HCT116 (cell line): ENCODE data around the gene SOX6. TPM values are rescaled to one million over a fixed set of nuclear protein-coding genes. Genes with fewer than 3 reads are reported as not detected.

Source experiments
- ATAC-seq: fragments of 200-7000 bp; cut with Tn5 transposase; 2 replicates; pipeline ENCODE4 v1.9.1; 2020; ENCODE audit warnings: mild to moderate bottlenecking, moderate library complexity
- BruUV-seq: library from RNA; stranded (reverse); fragments of 400-500 nt; replicated peaks from 2 replicates; lab custom pipeline; 2021; lab: Mats Ljungman, UMichigan
- CTCF ChIA-PET: fragments of 300-600 bp; sonication (Branson Sonifier 250); formaldehyde crosslinking; loops from one replicate; lab custom pipeline; 2021; ENCODE audit warnings: antibody characterized with exemption; lab: Charles Lee
- POLR2A ChIA-PET: fragments of 300-600, 350-600 bp; sonication (Branson Sonifier 250); formaldehyde crosslinking; loops from one replicate; lab custom pipeline; 2021; ENCODE audit warnings: antibody characterized with exemption; lab: Charles Lee
- RAD21 ChIA-PET, 2 experiments: fragments of 300-600 bp; sonication (Branson Sonifier 250); formaldehyde crosslinking; loops; one replicate each; lab custom pipeline; 2023; ENCODE audit warnings: low total read pairs in 2 of 2; ENCODE audit not compliant: uncharacterized antibody in 2 of 2, unreplicated experiment in 2 of 2, low non-redundant PET in 1 of 2; lab: Charles Lee
- DNase-seq: peaks from one replicate; pipeline ENCODE4 v3.0.0-alpha.2; 2010; ENCODE audit warnings: low read depth, low spot score
- H2AFZ ChIP-seq: fragments of 200-600 bp; shearing (Covaris generic), sonication (generic); 2 replicates; pipeline ENCODE4 v1.6.1; 2017; ENCODE audit warnings: low read depth, mixed run types, mixed read lengths, antibody characterized with exemption, low read length; ENCODE audit not compliant: poor library complexity, severe bottlenecking
- H3K27ac ChIP-seq: 2 replicates; pipeline ENCODE4 v1.5.1; 2012; ENCODE audit warnings: low read depth, low read length
- H3K27me3 ChIP-seq: fragments of 200-600 bp; sonication (generic); 2 replicates; pipeline ENCODE4 v1.6.1; 2016; ENCODE audit warnings: mixed run types, low read length, mixed read lengths; ENCODE audit not compliant: insufficient read depth
- H3K36me3 ChIP-seq, 2 experiments: fragments of 200-500 bp in 1 of 2; fragments of 200-600 bp in 1 of 2; sonication (Bioruptor generic) in 1 of 2; sonication (generic) in 1 of 2; 2 replicates each; pipeline versions ENCODE4 v1.5.1 to v1.6.1; 2014 to 2016; ENCODE audit warnings: low read length in 2 of 2, inconsistent platforms in 1 of 2, mixed read lengths in 1 of 2, mixed run types in 1 of 2; ENCODE audit not compliant: insufficient read depth in 2 of 2, control insufficient read depth in 1 of 2
- H3K4me1 ChIP-seq, 2 experiments: fragments of 200-600 bp in 1 of 2; sonication (generic) in 1 of 2; 2 replicates each; pipeline versions ENCODE4 v1.5.1 to v1.6.1; 2012 to 2017; ENCODE audit warnings: low read length in 2 of 2, inconsistent platforms in 1 of 2, mild to moderate bottlenecking in 1 of 2, mixed read lengths in 1 of 2, mixed run types in 1 of 2, moderate library complexity in 1 of 2; ENCODE audit not compliant: insufficient read depth in 2 of 2, control insufficient read depth in 1 of 2
- H3K4me2 ChIP-seq: fragments of 200-600 bp; sonication (generic); 2 replicates; pipeline ENCODE4 v1.6.1; 2017; ENCODE audit warnings: mixed run types, low read length, mixed read lengths
- H3K4me3 ChIP-seq, 2 experiments: fragments of 200-600 bp in 1 of 2; sonication (generic) in 1 of 2; replicated peaks in 1 of 2; 2 replicates each; pipeline ENCODE4 v1.5.1; 2011 to 2016; ENCODE audit warnings: low read length in 2 of 2, control low read depth in 1 of 2, low read depth in 1 of 2, mild to moderate bottlenecking in 1 of 2, mixed read lengths in 1 of 2, mixed run types in 1 of 2
- H3K79me2 ChIP-seq: fragments of 200-600 bp; sonication (generic); 2 replicates; pipeline ENCODE4 v1.6.1; 2017; ENCODE audit warnings: mild to moderate bottlenecking, mixed run types, low read length, moderate library complexity, mixed read lengths; ENCODE audit not compliant: insufficient read depth
- H3K9ac ChIP-seq: fragments of 200-600 bp; sonication (generic); 2 replicates; pipeline ENCODE4 v1.6.1; 2016; ENCODE audit warnings: low read length, mixed read lengths
- H3K9me2 ChIP-seq: fragments of 200-600 bp; sonication (generic), shearing (Covaris generic); 2 replicates; pipeline ENCODE4 v1.6.1; 2017; ENCODE audit warnings: mixed run types, mild to moderate bottlenecking, moderate library complexity; ENCODE audit not compliant: insufficient read depth
- H3K9me3 ChIP-seq, 2 experiments: fragments of 200-500 bp in 1 of 2; fragments of 200-600 bp in 1 of 2; sonication (Bioruptor generic) in 1 of 2; sonication (generic) in 1 of 2; 2 replicates each; pipeline ENCODE4 v1.6.1; 2014 to 2017; ENCODE audit warnings: low read length in 2 of 2, mixed read lengths in 2 of 2, inconsistent platforms in 1 of 2, low read depth in 1 of 2, mild to moderate bottlenecking in 1 of 2, mixed run types in 1 of 2, moderate library complexity in 1 of 2; ENCODE audit not compliant: control insufficient read depth in 1 of 2, insufficient read depth in 1 of 2
- H4K20me1 ChIP-seq: fragments of 200-600 bp; sonication (generic), shearing (Covaris generic); 2 replicates; pipeline ENCODE4 v1.6.1; 2017; ENCODE audit warnings: mixed run types, mild to moderate bottlenecking, moderate library complexity; ENCODE audit not compliant: insufficient read depth
- FOSL1 ChIP-seq: IDR thresholded peaks from 2 replicates; pipeline ENCODE4 v1.6.1; 2012; ENCODE audit warnings: low read depth
- POLR2AphosphoS5 ChIP-seq: IDR thresholded peaks from 2 replicates; pipeline ENCODE4 v1.6.1; 2011; ENCODE audit warnings: mild to moderate bottlenecking, low read depth, low read length, moderate library complexity
- SIN3A ChIP-seq: IDR thresholded peaks from 2 replicates; pipeline ENCODE4 v1.6.1; 2012; ENCODE audit warnings: low read depth
- SP1 ChIP-seq: IDR thresholded peaks from 2 replicates; pipeline ENCODE4 v1.6.1; 2012; ENCODE audit warnings: low read depth
- intact Hi-C: fragments of 100-400 bp; cut with micrococcal nuclease; formaldehyde crosslinking; loops from 2 replicates; pipeline ENCODE4 v1.10.0; 2022
- total RNA-seq: library from RNA; stranded (reverse); gene quantifications from one replicate; pipeline ENCODE4 v1.2.1, GENCODE V29; 2021; ENCODE audit not compliant: unreplicated experiment
- TF ChIP-seq, protein P1 (sequence below): IDR thresholded peaks from 2 replicates; pipeline ENCODE4 v1.6.1; 2012; ENCODE audit warnings: low read depth
- TF ChIP-seq, protein P2 (sequence below): IDR thresholded peaks from 2 replicates; pipeline ENCODE4 v1.6.1; 2011; ENCODE audit warnings: mild to moderate bottlenecking, low read length, moderate library complexity; ENCODE audit not compliant: insufficient replicate concordance; ENCODE audit errors: extremely low read depth

SOX6 gene
- total RNA-seq, 1 experiment from 2014 or later: 0.81 TPM

DNA sequence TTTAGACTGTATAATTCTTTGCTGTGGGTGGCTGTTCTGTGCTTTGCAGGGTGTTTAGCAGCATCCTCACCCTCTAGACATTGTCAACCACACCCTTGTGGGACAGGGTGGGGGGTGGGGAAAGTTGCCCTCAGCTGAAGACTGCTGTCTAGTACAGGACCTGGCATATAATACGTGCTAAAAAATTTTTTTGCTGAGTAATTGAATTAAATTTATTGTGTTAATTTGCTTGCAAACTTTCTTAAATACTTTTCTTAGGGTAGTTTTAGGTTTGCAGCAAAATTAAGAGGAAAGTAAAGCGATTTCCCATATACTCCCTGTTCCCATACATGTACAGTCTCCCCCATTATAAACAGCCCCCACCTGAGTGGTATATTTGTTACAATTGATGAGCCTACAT lies 268.5 kb downstream of the SOX6 start:
- ChIA-PET CTCF (no interaction called here), RAD21 (no interaction called here), POLR2A (no interaction called here)
- Histone ChIP-seq H3K4me2 (no peak overlapping the region), H3K9me2 (no peaks in the 10 kb centered on the region), H3K9ac (no peak overlapping the region), H2AFZ (no peak overlapping the region), H3K4me3 (no peak overlapping the region), H3K9me3 (no peaks in the 10 kb centered on the region), H4K20me1 (no peaks in the 10 kb centered on the region), H3K27me3 (peaks cover 14% of the 10 kb centered on the region; the same call in 1 of the 2 replicates), H3K79me2 (no peaks in the 10 kb centered on the region), H3K36me3 (no peaks in the 10 kb centered on the region), H3K27ac (no peak overlapping the region), H3K4me1 (no peaks in the 10 kb centered on the region)
- BruUV-seq: no TSS peak
- no peak for DNase-seq
- intact Hi-C loops: no loop called here
- TF ChIP-seq SP1 (no peak), SIN3A (no peak), POLR2AphosphoS5 (no peak), FOSL1 (no peak)
- TF ChIP-seq, protein P1, sequence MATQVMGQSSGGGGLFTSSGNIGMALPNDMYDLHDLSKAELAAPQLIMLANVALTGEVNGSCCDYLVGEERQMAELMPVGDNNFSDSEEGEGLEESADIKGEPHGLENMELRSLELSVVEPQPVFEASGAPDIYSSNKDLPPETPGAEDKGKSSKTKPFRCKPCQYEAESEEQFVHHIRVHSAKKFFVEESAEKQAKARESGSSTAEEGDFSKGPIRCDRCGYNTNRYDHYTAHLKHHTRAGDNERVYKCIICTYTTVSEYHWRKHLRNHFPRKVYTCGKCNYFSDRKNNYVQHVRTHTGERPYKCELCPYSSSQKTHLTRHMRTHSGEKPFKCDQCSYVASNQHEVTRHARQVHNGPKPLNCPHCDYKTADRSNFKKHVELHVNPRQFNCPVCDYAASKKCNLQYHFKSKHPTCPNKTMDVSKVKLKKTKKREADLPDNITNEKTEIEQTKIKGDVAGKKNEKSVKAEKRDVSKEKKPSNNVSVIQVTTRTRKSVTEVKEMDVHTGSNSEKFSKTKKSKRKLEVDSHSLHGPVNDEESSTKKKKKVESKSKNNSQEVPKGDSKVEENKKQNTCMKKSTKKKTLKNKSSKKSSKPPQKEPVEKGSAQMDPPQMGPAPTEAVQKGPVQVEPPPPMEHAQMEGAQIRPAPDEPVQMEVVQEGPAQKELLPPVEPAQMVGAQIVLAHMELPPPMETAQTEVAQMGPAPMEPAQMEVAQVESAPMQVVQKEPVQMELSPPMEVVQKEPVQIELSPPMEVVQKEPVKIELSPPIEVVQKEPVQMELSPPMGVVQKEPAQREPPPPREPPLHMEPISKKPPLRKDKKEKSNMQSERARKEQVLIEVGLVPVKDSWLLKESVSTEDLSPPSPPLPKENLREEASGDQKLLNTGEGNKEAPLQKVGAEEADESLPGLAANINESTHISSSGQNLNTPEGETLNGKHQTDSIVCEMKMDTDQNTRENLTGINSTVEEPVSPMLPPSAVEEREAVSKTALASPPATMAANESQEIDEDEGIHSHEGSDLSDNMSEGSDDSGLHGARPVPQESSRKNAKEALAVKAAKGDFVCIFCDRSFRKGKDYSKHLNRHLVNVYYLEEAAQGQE: no peak
- TF ChIP-seq, protein P2, sequence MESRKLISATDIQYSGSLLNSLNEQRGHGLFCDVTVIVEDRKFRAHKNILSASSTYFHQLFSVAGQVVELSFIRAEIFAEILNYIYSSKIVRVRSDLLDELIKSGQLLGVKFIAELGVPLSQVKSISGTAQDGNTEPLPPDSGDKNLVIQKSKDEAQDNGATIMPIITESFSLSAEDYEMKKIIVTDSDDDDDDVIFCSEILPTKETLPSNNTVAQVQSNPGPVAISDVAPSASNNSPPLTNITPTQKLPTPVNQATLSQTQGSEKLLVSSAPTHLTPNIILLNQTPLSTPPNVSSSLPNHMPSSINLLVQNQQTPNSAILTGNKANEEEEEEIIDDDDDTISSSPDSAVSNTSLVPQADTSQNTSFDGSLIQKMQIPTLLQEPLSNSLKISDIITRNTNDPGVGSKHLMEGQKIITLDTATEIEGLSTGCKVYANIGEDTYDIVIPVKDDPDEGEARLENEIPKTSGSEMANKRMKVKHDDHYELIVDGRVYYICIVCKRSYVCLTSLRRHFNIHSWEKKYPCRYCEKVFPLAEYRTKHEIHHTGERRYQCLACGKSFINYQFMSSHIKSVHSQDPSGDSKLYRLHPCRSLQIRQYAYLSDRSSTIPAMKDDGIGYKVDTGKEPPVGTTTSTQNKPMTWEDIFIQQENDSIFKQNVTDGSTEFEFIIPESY: no peak
- ATAC-seq: no peak
